ENCODE results near the gene NCKAP1.

The NCKAP1 gene

GRCh38 chr2:182951948-182952663, 86.2 kb downstream of the NCKAP1 start:
- H3K27ac ChIP-seq, result no peak overlapping the region
- POLR2A ChIA-PET (ENCODE audit: low non-redundant PET), result no interaction called here
- CTCF ChIA-PET, result no interaction called here
- no peak for TF ChIP-seq CTCF (conservative IDR thresholded peaks at IDR 0.05; ENCODE audit: low read depth)
- no peak for DNase-seq (ENCODE audit: low spot score)

DNA sequence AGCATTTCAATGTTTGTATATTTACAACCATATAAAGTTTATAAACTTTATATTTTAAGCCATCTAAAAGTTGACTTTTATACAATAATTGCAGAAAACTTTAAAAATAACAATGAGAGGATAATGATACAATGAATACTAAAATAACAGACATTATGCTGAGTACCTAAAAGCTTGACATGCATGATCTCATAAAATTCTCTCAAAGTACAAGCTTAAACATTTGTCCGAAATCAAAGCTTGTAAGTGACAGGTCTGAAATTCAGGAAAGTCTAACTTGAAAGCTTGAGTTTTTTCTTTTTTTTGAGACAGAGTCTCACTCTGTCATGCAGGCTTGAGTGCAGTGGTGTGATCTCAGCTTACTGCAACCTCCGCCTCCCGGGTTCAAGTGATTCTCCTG, 87.7 kb downstream of the NCKAP1 start:
- no peak for TF ChIP-seq CTCF (conservative IDR thresholded peaks at IDR 0.05; ENCODE audit: low read depth)
- ChIA-PET POLR2A (ENCODE audit: low non-redundant PET) (no interaction called here), CTCF (no interaction called here)
- no peak overlapping the region for H3K27ac ChIP-seq
- no peak for DNase-seq (ENCODE audit: low spot score)

- ChIA-PET CTCF (no interaction called here), POLR2A (ENCODE audit: low non-redundant PET) (interaction anchor here (0.5 kb wide), 1 partner anchor 13 kb away, joined by 3 read pairs; no protein-coding TSS in a partner anchor)
- H3K27ac ChIP-seq, result peak overlapping the region; percentile 62
- DNase-seq (ENCODE audit: low spot score), result no peak
- no peak for TF ChIP-seq CTCF (conservative IDR thresholded peaks at IDR 0.05; ENCODE audit: low read depth)
Measured at GRCh38 chr2:182949572-182950189, 88.6 kb downstream of the NCKAP1 start.

DNA sequence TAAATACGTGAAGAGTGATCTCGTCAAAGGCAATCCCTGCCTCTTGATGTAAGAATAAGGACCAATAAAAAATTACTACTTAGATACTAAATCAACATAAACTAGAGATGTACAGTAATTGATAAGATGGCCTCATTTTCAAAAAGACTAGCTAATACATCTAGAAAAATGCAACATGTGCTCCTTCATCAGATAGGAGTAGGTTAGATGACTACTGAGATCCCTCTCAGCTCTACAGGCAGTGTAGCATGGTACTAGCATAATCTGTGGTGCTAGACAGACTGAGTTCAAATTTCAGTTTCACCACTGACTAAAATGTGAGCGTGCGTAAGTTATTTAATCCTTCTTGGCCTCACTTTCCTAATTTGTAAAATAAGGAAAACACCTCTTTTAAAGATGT, 89.2 kb downstream of the NCKAP1 start:
- TF ChIP-seq CTCF (conservative IDR thresholded peaks at IDR 0.05; ENCODE audit: low read depth), result no peak
- CTCF ChIA-PET, result no interaction called here
- DNase-seq (ENCODE audit: low spot score), result no peak
- POLR2A ChIA-PET (ENCODE audit: low non-redundant PET), result no interaction called here
- peak overlapping the region; percentile 62 for H3K27ac ChIP-seq

DNA sequence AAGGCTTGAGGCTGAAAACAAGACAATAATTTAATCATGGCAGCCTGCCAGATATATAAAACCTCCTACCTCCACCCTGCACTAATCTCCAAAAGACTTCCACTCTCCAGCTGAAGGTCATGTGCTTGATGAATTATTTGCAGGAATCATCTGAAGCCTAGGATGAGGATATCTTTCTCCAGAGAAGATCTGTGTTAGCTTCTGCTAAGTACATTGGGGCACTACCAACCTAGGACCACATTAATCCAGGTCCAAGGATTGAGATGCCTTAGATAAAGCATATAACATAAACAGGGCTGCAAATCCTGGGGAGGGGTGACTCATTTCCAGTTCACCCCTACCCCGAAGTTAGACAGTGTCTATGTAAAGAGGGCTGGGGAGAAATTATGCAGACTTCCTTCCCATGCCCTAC, 91.3 kb downstream of the NCKAP1 start:
- CTCF ChIA-PET, result interaction anchor here (0.6 kb wide), 2 partner anchors 12 to 412 kb away, joined by 3 to 4 read pairs; no protein-coding TSS in a partner anchor
- TF ChIP-seq CTCF (conservative IDR thresholded peaks at IDR 0.05; ENCODE audit: low read depth), result no peak
- no peak overlapping the region for H3K27ac ChIP-seq
- no peak for DNase-seq (ENCODE audit: low spot score)
- POLR2A ChIA-PET (ENCODE audit: low non-redundant PET), result no interaction called here

DNA sequence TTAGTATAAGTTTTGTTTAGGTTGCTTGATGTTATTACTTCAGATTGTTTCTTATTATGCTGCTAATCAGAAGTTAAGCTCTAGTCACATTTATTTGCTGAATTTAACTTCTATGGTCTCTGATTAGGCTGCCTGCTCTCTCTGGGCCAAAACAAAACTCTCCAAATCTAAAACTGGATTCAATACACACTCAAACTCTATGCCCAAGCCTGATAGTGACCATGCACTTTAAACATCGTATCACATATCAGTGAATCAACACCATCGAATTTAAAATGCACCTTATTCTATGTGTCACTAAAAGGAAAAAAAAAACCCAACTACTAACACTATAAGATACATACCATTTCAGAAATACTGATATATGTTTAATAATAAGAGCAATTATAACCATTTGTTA, 94.9 kb downstream of the NCKAP1 start:
- ChIA-PET CTCF (no interaction called here), POLR2A (ENCODE audit: low non-redundant PET) (no interaction called here)
- H3K27ac ChIP-seq, result no peak overlapping the region
- DNase-seq (ENCODE audit: low spot score), result no peak
- TF ChIP-seq CTCF (conservative IDR thresholded peaks at IDR 0.05; ENCODE audit: low read depth), result no peak

Measured in RWPE1 (cell line).